HCT116 (cell line): Measurements from ENCODE around the gene HDLBP. TPM values are rescaled to one million over a fixed set of nuclear protein-coding genes. Genes with fewer than 3 reads are reported as not detected.

Source experiments
- ATAC-seq: fragments of 200-7000 bp; cut with Tn5 transposase; 2 replicates; pipeline ENCODE4 v1.9.1; 2020; ENCODE audit warnings: mild to moderate bottlenecking, moderate library complexity
- BruUV-seq: library from RNA; stranded (reverse); fragments of 400-500 nt; replicated peaks from 2 replicates; lab custom pipeline; 2021; lab: Mats Ljungman, UMichigan
- CTCF ChIA-PET: fragments of 300-600 bp; sonication (Branson Sonifier 250); formaldehyde crosslinking; loops from one replicate; lab custom pipeline; 2021; ENCODE audit warnings: antibody characterized with exemption; lab: Charles Lee
- POLR2A ChIA-PET: fragments of 300-600, 350-600 bp; sonication (Branson Sonifier 250); formaldehyde crosslinking; loops from one replicate; lab custom pipeline; 2021; ENCODE audit warnings: antibody characterized with exemption; lab: Charles Lee
- RAD21 ChIA-PET, 2 experiments: fragments of 300-600 bp; sonication (Branson Sonifier 250); formaldehyde crosslinking; loops; one replicate each; lab custom pipeline; 2023; ENCODE audit warnings: low total read pairs in 2 of 2; ENCODE audit not compliant: uncharacterized antibody in 2 of 2, unreplicated experiment in 2 of 2, low non-redundant PET in 1 of 2; lab: Charles Lee
- DNase-seq: peaks from one replicate; pipeline ENCODE4 v3.0.0-alpha.2; 2010; ENCODE audit warnings: low read depth, low spot score
- H2AFZ ChIP-seq: fragments of 200-600 bp; shearing (Covaris generic), sonication (generic); 2 replicates; pipeline ENCODE4 v1.6.1; 2017; ENCODE audit warnings: low read depth, mixed run types, mixed read lengths, antibody characterized with exemption, low read length; ENCODE audit not compliant: poor library complexity, severe bottlenecking
- H3K27ac ChIP-seq: 2 replicates; pipeline ENCODE4 v1.5.1; 2012; ENCODE audit warnings: low read depth, low read length
- H3K27me3 ChIP-seq: fragments of 200-600 bp; sonication (generic); 2 replicates; pipeline ENCODE4 v1.6.1; 2016; ENCODE audit warnings: mixed run types, low read length, mixed read lengths; ENCODE audit not compliant: insufficient read depth
- H3K36me3 ChIP-seq, 2 experiments: fragments of 200-500 bp in 1 of 2; fragments of 200-600 bp in 1 of 2; sonication (Bioruptor generic) in 1 of 2; sonication (generic) in 1 of 2; 2 replicates each; pipeline versions ENCODE4 v1.5.1 to v1.6.1; 2014 to 2016; ENCODE audit warnings: low read length in 2 of 2, inconsistent platforms in 1 of 2, mixed read lengths in 1 of 2, mixed run types in 1 of 2; ENCODE audit not compliant: insufficient read depth in 2 of 2, control insufficient read depth in 1 of 2
- H3K4me1 ChIP-seq, 2 experiments: fragments of 200-600 bp in 1 of 2; sonication (generic) in 1 of 2; 2 replicates each; pipeline versions ENCODE4 v1.5.1 to v1.6.1; 2012 to 2017; ENCODE audit warnings: low read length in 2 of 2, inconsistent platforms in 1 of 2, mild to moderate bottlenecking in 1 of 2, mixed read lengths in 1 of 2, mixed run types in 1 of 2, moderate library complexity in 1 of 2; ENCODE audit not compliant: insufficient read depth in 2 of 2, control insufficient read depth in 1 of 2
- H3K4me2 ChIP-seq: fragments of 200-600 bp; sonication (generic); 2 replicates; pipeline ENCODE4 v1.6.1; 2017; ENCODE audit warnings: mixed run types, low read length, mixed read lengths
- H3K4me3 ChIP-seq, 2 experiments: fragments of 200-600 bp in 1 of 2; sonication (generic) in 1 of 2; replicated peaks in 1 of 2; 2 replicates each; pipeline ENCODE4 v1.5.1; 2011 to 2016; ENCODE audit warnings: low read length in 2 of 2, control low read depth in 1 of 2, low read depth in 1 of 2, mild to moderate bottlenecking in 1 of 2, mixed read lengths in 1 of 2, mixed run types in 1 of 2
- H3K79me2 ChIP-seq: fragments of 200-600 bp; sonication (generic); 2 replicates; pipeline ENCODE4 v1.6.1; 2017; ENCODE audit warnings: mild to moderate bottlenecking, mixed run types, low read length, moderate library complexity, mixed read lengths; ENCODE audit not compliant: insufficient read depth
- H3K9ac ChIP-seq: fragments of 200-600 bp; sonication (generic); 2 replicates; pipeline ENCODE4 v1.6.1; 2016; ENCODE audit warnings: low read length, mixed read lengths
- H3K9me2 ChIP-seq: fragments of 200-600 bp; sonication (generic), shearing (Covaris generic); 2 replicates; pipeline ENCODE4 v1.6.1; 2017; ENCODE audit warnings: mixed run types, mild to moderate bottlenecking, moderate library complexity; ENCODE audit not compliant: insufficient read depth
- H3K9me3 ChIP-seq, 2 experiments: fragments of 200-500 bp in 1 of 2; fragments of 200-600 bp in 1 of 2; sonication (Bioruptor generic) in 1 of 2; sonication (generic) in 1 of 2; 2 replicates each; pipeline ENCODE4 v1.6.1; 2014 to 2017; ENCODE audit warnings: low read length in 2 of 2, mixed read lengths in 2 of 2, inconsistent platforms in 1 of 2, low read depth in 1 of 2, mild to moderate bottlenecking in 1 of 2, mixed run types in 1 of 2, moderate library complexity in 1 of 2; ENCODE audit not compliant: control insufficient read depth in 1 of 2, insufficient read depth in 1 of 2
- H4K20me1 ChIP-seq: fragments of 200-600 bp; sonication (generic), shearing (Covaris generic); 2 replicates; pipeline ENCODE4 v1.6.1; 2017; ENCODE audit warnings: mixed run types, mild to moderate bottlenecking, moderate library complexity; ENCODE audit not compliant: insufficient read depth
- CBX3 ChIP-seq: IDR thresholded peaks from 2 replicates; pipeline ENCODE4 v1.6.1; 2012; ENCODE audit warnings: low read depth
- CTCF ChIP-seq, 3 experiments: fragments of 200-600 bp in 1 of 3; sonication (generic) in 1 of 3; IDR thresholded peaks in 2 of 3; conservative IDR thresholded peaks in 1 of 3; 2 replicates each; pipeline ENCODE4 v1.5.1; 2012 to 2017; ENCODE audit warnings: low read depth in 2 of 3, low read length in 2 of 3, antibody characterized with exemption in 1 of 3, borderline replicate concordance in 1 of 3, control low read depth in 1 of 3, mild to moderate bottlenecking in 1 of 3, mixed read lengths in 1 of 3, mixed run types in 1 of 3, moderate library complexity in 1 of 3; ENCODE audit not compliant: insufficient read depth in 1 of 3
- SIN3A ChIP-seq: IDR thresholded peaks from 2 replicates; pipeline ENCODE4 v1.6.1; 2012; ENCODE audit warnings: low read depth
- TCF7L2 ChIP-seq: IDR thresholded peaks from 2 replicates; pipeline ENCODE4 v1.7.0; 2011; ENCODE audit warnings: borderline replicate concordance, inconsistent platforms; ENCODE audit not compliant: insufficient read depth, insufficient read length; ENCODE audit errors: extremely low read depth
- ZFX ChIP-seq: fragments of 450-650 bp; IDR thresholded peaks from 2 replicates; pipeline ENCODE4 v1.6.1; 2017
- ZNF274 ChIP-seq: fragments of 200-500 bp; sonication (Bioruptor generic); IDR thresholded peaks from 2 replicates; pipeline ENCODE4 v1.6.1; 2014; ENCODE audit warnings: mild to moderate bottlenecking, low read depth, low read length, inconsistent platforms
- intact Hi-C: fragments of 100-400 bp; cut with micrococcal nuclease; formaldehyde crosslinking; loops from 2 replicates; pipeline ENCODE4 v1.10.0; 2022
- total RNA-seq: library from RNA; stranded (reverse); gene quantifications from one replicate; pipeline ENCODE4 v1.2.1, GENCODE V29; 2021; ENCODE audit not compliant: unreplicated experiment
- TF ChIP-seq, protein P1 (sequence below): IDR thresholded peaks from 2 replicates; pipeline ENCODE4 v1.6.1; 2012

Gene HDLBP
- total RNA-seq, 1 experiment from 2014 or later = 462 TPM

GRCh38 chr2:241275910-241276309, 39.6 kb downstream of the HDLBP start (continued):
- TF ChIP-seq CTCF (IDR thresholded peaks at IDR 0.05 in 2 of 3, conservative IDR thresholded peaks at IDR 0.05 in 1 of 3; ENCODE audit: borderline replicate concordance in 1 of 3, insufficient read depth in 1 of 3, low read depth in 2 of 3, low read length in 2 of 3) = no peak

DNA sequence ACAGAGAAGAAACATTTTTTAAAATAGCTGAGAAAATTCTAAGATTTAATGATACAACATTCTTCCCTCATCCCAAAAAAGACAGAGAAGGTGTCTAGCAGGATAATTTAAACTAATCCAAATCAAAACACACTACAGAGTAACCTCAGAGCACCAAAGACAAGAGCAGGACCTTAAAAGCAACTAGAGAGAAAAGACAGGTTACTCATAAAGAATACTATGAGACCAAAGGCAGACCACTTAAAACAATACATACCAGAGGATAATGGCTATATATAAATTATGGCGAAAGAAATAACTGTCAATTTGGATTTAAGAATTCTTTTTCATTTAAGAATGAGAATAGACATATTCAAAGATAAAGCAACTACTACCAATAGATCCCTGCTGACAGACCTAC, 40.0 kb downstream of the HDLBP start:
- no peak for DNase-seq
- ChIA-PET RAD21 (no interaction called here), CTCF (no interaction called here)
- H3K9me2 ChIP-seq = no peaks in the 10 kb centered on the region
- peaks cover 29% of the 10 kb centered on the region; the same call in 1 of the 2 replicates for H4K20me1 ChIP-seq
- no peak overlapping the region for H3K9ac ChIP-seq
- no peak overlapping the region for H3K27ac ChIP-seq
- no peaks in the 10 kb centered on the region for H3K27me3 ChIP-seq
- H3K4me1 ChIP-seq = peaks cover 27 to 37% of the 10 kb centered on the region in 2 experiments
- H3K36me3 ChIP-seq = 0 out of 4 replicates have a peak, but pooled peaks cover 0 to 4% of the 10 kb centered on the region in 2 experiments
- peaks cover 97% of the 10 kb centered on the region for H3K79me2 ChIP-seq
- H3K4me3 ChIP-seq = no peak overlapping the region
- intact Hi-C loops = no loop called here
- TF ChIP-seq TCF7L2 (no peak), ZNF274 (no peak), ZFX (no peak), CTCF (IDR thresholded peaks at IDR 0.05 in 2 of 3, conservative IDR thresholded peaks at IDR 0.05 in 1 of 3; ENCODE audit: borderline replicate concordance in 1 of 3, insufficient read depth in 1 of 3, low read depth in 2 of 3, low read length in 2 of 3) (no peak), SIN3A (no peak), CBX3 (peak; percentile 62; the same call in 1 of the 2 replicates)
- TF ChIP-seq, protein P1, sequence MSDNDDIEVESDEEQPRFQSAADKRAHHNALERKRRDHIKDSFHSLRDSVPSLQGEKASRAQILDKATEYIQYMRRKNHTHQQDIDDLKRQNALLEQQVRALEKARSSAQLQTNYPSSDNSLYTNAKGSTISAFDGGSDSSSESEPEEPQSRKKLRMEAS = no peak
- TF ChIP-seq, all 23 proteins: peak for 1
- H3K4me2 ChIP-seq = no peak overlapping the region
- BruUV-seq = no TSS peak
- H3K9me3 ChIP-seq = 0 out of 4 replicates have a peak, but pooled peaks cover 0 to 3% of the 10 kb centered on the region in 2 experiments
- POLR2A ChIA-PET = no interaction called here
- H2AFZ ChIP-seq = no peak overlapping the region
- no peak for ATAC-seq
